Spleen (tissue), 7 donors: ENCODE results near the gene RBM4B.

ENCODE experiments used
- CTCF ChIP-seq, 11 experiments: fragments of 200-600 bp in 7 of 11; fragments of 450-650 bp in 4 of 11; sonication (generic) in 4 of 11; IDR thresholded peaks in 8 of 11; conservative IDR thresholded peaks in 3 of 11; 1 replicate in 7 of 11; 2 replicates in 4 of 11; pipeline versions ENCODE4 v1.4.0 to v1.8.0; 2016 to 2021; ENCODE audit warnings: antibody characterized with exemption in 11 of 11, inconsistent platforms in 4 of 11, mild to moderate bottlenecking in 1 of 11
- POLR2AphosphoS5 ChIP-seq, 3 donors: sonication (generic); formaldehyde crosslinking; IDR thresholded peaks; one replicate each; pipeline ENCODE4 v1.5.1; 2017; ENCODE audit warnings: antibody characterized with exemption in 3 of 3
- donor health status: DM: no; HTN: no; CAD: no; lungs with moderate emphysema.
- donor health status: DM: no; HTN: no; CAD: no.
- donor health status: DM: no; HTN: no; CAD: no.

GRCh38 chr11:66698491-66698890, 20.8 kb upstream of the RBM4B start:
- TF ChIP-seq POLR2AphosphoS5 (IDR thresholded peaks at IDR 0.05), result no peak
- no peak for TF ChIP-seq CTCF (IDR thresholded peaks at IDR 0.05 in 8 of 11, conservative IDR thresholded peaks at IDR 0.05 in 3 of 11)
